DOHH2 (cell line): ENCODE results near the gene SLC30A1.

Source experiments
- H3F3A ChIP-seq: fragments of 200-600 bp; sonication (generic), shearing (Covaris generic); 2 replicates; pipeline ENCODE4 v1.6.0; 2016; ENCODE audit warnings: antibody characterized with exemption, mild to moderate bottlenecking; ENCODE audit not compliant: control insufficient read depth, insufficient read depth
- H3K27ac ChIP-seq: fragments of 200-600 bp; sonication (generic); 2 replicates; pipeline ENCODE4 v1.5.1; 2014; ENCODE audit warnings: low read depth, mild to moderate bottlenecking, low read length, moderate library complexity
- H3K27me3 ChIP-seq: fragments of 200-600 bp; sonication (generic); 2 replicates; pipeline ENCODE4 v1.6.1; 2014; ENCODE audit warnings: mild to moderate bottlenecking, low read length, mixed read lengths; ENCODE audit not compliant: control insufficient read depth
- H3K36me3 ChIP-seq: fragments of 200-600 bp; sonication (generic); 2 replicates; pipeline ENCODE4 v1.6.1; 2014; ENCODE audit warnings: mild to moderate bottlenecking, low read length, moderate library complexity, mixed read lengths; ENCODE audit not compliant: control insufficient read depth
- H3K4me1 ChIP-seq: fragments of 200-600 bp; sonication (generic); 2 replicates; pipeline ENCODE4 v1.6.1; 2014; ENCODE audit warnings: mild to moderate bottlenecking, low read length, mixed read lengths; ENCODE audit not compliant: control insufficient read depth
- H3K4me2 ChIP-seq: fragments of 200-600 bp; sonication (generic); 2 replicates; pipeline ENCODE4 v1.6.0; 2014; ENCODE audit warnings: mild to moderate bottlenecking, low read length, moderate library complexity
- H3K4me3 ChIP-seq: fragments of 200-600 bp; sonication (generic); 2 replicates; pipeline ENCODE4 v1.5.1; 2014; ENCODE audit warnings: mild to moderate bottlenecking, low read length, mixed read lengths
- H3K79me2 ChIP-seq: fragments of 200-600 bp; sonication (generic); 2 replicates; pipeline ENCODE4 v1.6.1; 2014; ENCODE audit warnings: mild to moderate bottlenecking, low read length, mixed read lengths; ENCODE audit not compliant: control insufficient read depth
- H3K9me2 ChIP-seq: fragments of 200-600 bp; sonication (generic); replicated peaks from 2 replicates; pipeline ENCODE4 v1.6.1; 2014; ENCODE audit warnings: mild to moderate bottlenecking, low read length, mixed read lengths; ENCODE audit not compliant: control insufficient read depth
- H3K9me3 ChIP-seq: fragments of 200-600 bp; sonication (generic); 2 replicates; pipeline ENCODE4 v1.6.1; 2014; ENCODE audit warnings: antibody characterized with exemption, low read length, mixed read lengths; ENCODE audit not compliant: control insufficient read depth, insufficient read depth
- H4K20me1 ChIP-seq: fragments of 200-600 bp; sonication (generic); 2 replicates; pipeline ENCODE4 v1.6.0; 2014; ENCODE audit warnings: low read depth, mild to moderate bottlenecking, antibody characterized with exemption, low read length, moderate library complexity; ENCODE audit not compliant: control insufficient read depth, insufficient read depth
- EZH2phosphoT487 ChIP-seq: fragments of 200-600 bp; sonication (generic); IDR thresholded peaks from 2 replicates; pipeline ENCODE4 v1.6.1; 2017; ENCODE audit warnings: borderline replicate concordance, mild to moderate bottlenecking, antibody characterized with exemption, low read length, moderate library complexity, mixed read lengths
- TF ChIP-seq, protein P1 (sequence below): fragments of 200-600 bp; sonication (generic); IDR thresholded peaks from one replicate; pipeline ENCODE4 v1.5.1; 2014; ENCODE audit warnings: antibody characterized with exemption, mild to moderate bottlenecking, low read depth, low read length; ENCODE audit not compliant: poor library complexity, severe bottlenecking

SLC30A1 gene

GRCh38 chr1:211625040-211625439 is 46.1 kb upstream of the SLC30A1 start:
- H3K4me3 ChIP-seq, result no peak overlapping the region
- no peaks in the 10 kb centered on the region for H3K9me3 ChIP-seq
- H4K20me1 ChIP-seq, result no peaks in the 10 kb centered on the region
- TF ChIP-seq, protein P1, sequence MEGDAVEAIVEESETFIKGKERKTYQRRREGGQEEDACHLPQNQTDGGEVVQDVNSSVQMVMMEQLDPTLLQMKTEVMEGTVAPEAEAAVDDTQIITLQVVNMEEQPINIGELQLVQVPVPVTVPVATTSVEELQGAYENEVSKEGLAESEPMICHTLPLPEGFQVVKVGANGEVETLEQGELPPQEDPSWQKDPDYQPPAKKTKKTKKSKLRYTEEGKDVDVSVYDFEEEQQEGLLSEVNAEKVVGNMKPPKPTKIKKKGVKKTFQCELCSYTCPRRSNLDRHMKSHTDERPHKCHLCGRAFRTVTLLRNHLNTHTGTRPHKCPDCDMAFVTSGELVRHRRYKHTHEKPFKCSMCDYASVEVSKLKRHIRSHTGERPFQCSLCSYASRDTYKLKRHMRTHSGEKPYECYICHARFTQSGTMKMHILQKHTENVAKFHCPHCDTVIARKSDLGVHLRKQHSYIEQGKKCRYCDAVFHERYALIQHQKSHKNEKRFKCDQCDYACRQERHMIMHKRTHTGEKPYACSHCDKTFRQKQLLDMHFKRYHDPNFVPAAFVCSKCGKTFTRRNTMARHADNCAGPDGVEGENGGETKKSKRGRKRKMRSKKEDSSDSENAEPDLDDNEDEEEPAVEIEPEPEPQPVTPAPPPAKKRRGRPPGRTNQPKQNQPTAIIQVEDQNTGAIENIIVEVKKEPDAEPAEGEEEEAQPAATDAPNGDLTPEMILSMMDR, result no peak
- TF ChIP-seq EZH2phosphoT487, result no peak
- H3K27ac ChIP-seq, result no peak overlapping the region
- no peaks in the 10 kb centered on the region for H3K36me3 ChIP-seq
- H3K79me2 ChIP-seq, result no peaks in the 10 kb centered on the region
- no peak overlapping the region for H3K4me2 ChIP-seq
- H3K4me1 ChIP-seq, result no peaks in the 10 kb centered on the region
- H3K27me3 ChIP-seq, result no peaks in the 10 kb centered on the region
- H3F3A ChIP-seq, result no peaks in the 10 kb centered on the region
- no peaks in the 10 kb centered on the region for H3K9me2 ChIP-seq

DNA sequence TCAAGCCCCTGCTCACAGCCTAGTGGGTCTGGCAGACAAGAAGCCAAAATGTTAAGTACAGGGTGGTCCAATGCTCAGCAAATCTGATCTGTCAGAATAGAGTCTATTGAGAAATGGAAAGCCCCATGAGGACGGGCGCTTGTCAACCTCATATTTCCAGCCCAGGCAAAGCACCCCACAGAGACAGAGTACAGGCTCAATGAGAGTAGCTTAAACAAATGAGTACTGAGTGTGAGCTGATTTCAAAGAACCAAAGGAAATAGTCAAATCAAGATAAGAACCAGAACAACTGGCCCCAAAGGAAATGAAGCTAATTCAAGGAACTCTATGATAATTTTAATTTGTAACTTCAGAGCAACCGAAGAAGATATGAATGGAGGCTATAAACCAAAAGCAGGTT is 44.6 kb upstream of the SLC30A1 start:
- H3K4me3 ChIP-seq, result no peak overlapping the region
- no peak overlapping the region for H3K27ac ChIP-seq
- H3K4me2 ChIP-seq, result no peak overlapping the region
- no peaks in the 10 kb centered on the region for H3K36me3 ChIP-seq
- no peaks in the 10 kb centered on the region for H3K9me2 ChIP-seq
- H3K27me3 ChIP-seq, result no peaks in the 10 kb centered on the region
- H3F3A ChIP-seq, result no peaks in the 10 kb centered on the region
- no peaks in the 10 kb centered on the region for H3K79me2 ChIP-seq
- H3K9me3 ChIP-seq, result no peaks in the 10 kb centered on the region
- no peak for TF ChIP-seq EZH2phosphoT487
- TF ChIP-seq, protein P1, result no peak
- no peaks in the 10 kb centered on the region for H4K20me1 ChIP-seq
- H3K4me1 ChIP-seq, result no peaks in the 10 kb centered on the region

DNA sequence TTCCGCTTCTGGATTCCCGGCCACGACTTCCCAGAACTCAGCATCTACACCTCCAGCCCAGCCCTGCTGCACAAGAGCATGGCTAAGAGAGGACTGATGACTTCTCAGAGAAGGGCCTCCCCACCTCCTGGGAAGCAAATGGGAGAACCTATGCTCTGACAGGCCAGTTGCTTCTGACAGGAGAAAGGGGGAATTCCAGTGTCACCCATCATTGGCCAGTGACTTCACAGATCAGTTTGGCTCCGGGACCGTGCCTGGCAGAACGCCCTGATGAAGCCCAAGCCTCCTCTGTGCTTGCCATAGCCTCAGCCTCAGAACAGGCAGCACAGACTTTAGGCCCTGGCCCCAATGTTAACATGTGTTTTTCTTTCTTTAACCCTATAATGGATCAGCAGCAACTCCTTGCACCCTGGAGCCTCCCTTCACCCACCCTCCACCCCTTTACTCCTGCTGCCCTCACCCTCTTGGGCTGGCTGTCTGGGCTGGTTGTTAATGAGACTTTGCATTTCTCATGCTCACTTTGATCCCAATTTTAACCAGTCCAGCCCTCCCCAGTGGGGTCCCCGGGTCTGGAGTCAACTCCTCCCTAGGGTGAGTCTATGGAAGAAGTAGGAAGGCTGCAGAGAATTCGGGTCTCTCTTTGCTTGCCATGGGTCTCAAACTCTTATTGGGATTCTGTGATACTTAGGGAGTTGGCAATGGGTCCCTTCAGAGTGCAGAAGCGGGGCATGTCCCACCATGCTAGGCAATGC is 42.7 kb upstream of the SLC30A1 start:
- no peak for TF ChIP-seq EZH2phosphoT487
- TF ChIP-seq, protein P1, result no peak
- Histone ChIP-seq H3K9me3 (no peaks in the 10 kb centered on the region), H3K79me2 (no peaks in the 10 kb centered on the region), H3K4me1 (no peaks in the 10 kb centered on the region), H4K20me1 (no peaks in the 10 kb centered on the region), H3F3A (no peaks in the 10 kb centered on the region), H3K27ac (no peak overlapping the region), H3K4me3 (no peak overlapping the region), H3K36me3 (no peaks in the 10 kb centered on the region), H3K4me2 (no peak overlapping the region), H3K27me3 (no peaks in the 10 kb centered on the region), H3K9me2 (no peaks in the 10 kb centered on the region)
